Tibial artery (tissue), 4 donors: Measurements from ENCODE around the gene PRKG1.

Experiments used
- DNase-seq, 2 donors: peaks; one replicate each; pipeline ENCODE4 v3.0.0-alpha.2; 2019
- H3K27ac ChIP-seq, 2 donors: fragments of 200-600 bp; sonication (generic) in 1 of 2; 1 replicate in 1 of 2; 2 replicates in 1 of 2; pipeline ENCODE4 v1.5.1; 2018 to 2019; ENCODE audit warnings: mild to moderate bottlenecking in 1 of 2
- H3K27me3 ChIP-seq, 2 donors: fragments of 200-600 bp; sonication (generic) in 1 of 2; one replicate each; pipeline versions ENCODE4 v1.5.1 to v1.6.0; 2016 to 2019
- H3K36me3 ChIP-seq, 3 donors: fragments of 200-600 bp; sonication (generic) in 2 of 3; one replicate each; pipeline ENCODE4 v1.5.1; 2016 to 2019; ENCODE audit warnings: mild to moderate bottlenecking in 2 of 3
- H3K4me1 ChIP-seq, 4 donors: fragments of 200-600 bp; sonication (generic) in 2 of 4; 1 replicate in 3 of 4; 2 replicates in 1 of 4; pipeline ENCODE4 v1.5.1; 2016 to 2019
- H3K4me3 ChIP-seq, 2 donors: fragments of 200-600 bp; sonication (generic) in 1 of 2; 1 replicate in 1 of 2; 2 replicates in 1 of 2; pipeline ENCODE4 v1.5.1; 2018 to 2019; ENCODE audit warnings: mild to moderate bottlenecking in 2 of 2
- H3K9me3 ChIP-seq, 3 donors: fragments of 200-600 bp; sonication (generic) in 1 of 3; one replicate each; pipeline ENCODE4 v1.5.1; 2016 to 2019
- intact Hi-C: fragments of 100-400 bp; cut with DNase I; formaldehyde crosslinking; loops from one replicate; pipeline ENCODE4 v1.15.0; 2023; ENCODE audit warnings: low total_unique reads
- TF ChIP-seq, protein P1 (sequence below), 2 experiments: fragments of 200-600 bp in 1 of 2; fragments of 450-650 bp in 1 of 2; IDR thresholded peaks; one replicate each; pipeline ENCODE4 v1.5.1; 2017 to 2019; ENCODE audit warnings: antibody characterized with exemption in 2 of 2, mild to moderate bottlenecking in 1 of 2, moderate library complexity in 1 of 2

Gene PRKG1

DNA sequence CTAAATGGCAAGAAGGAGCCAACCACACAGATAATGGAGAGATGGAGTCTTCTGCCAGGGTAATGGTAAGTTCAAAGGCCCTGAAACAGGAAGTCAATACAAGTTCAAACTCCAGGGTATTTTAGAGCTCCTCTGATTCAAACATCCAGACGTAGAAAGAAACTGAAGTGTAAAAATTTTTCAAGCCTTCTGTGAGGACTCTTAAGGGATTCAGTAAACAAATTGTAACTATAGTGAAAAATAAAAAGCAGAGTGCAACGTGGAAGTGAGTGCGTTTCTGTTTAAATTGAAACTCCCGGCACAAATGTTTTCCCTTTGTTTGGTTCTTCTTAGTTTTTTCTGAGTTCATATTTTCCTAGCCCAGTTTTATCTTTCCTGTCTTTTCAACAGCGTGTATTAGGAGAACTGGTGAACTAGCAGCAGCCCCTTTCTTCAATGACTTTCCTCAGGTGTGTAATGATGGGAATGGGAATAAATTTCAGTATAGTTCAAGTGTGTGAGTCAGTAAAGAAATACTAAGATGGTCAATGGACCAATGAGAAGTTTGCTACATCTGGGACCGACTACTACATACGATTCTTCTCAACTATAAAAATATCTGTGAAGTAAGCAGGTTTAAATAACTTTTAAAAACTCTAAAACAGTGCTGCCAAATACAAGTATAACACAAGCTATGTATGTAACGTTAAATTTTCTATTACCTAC lies 326.3 kb downstream of the PRKG1 start:
- TF ChIP-seq, protein P1, sequence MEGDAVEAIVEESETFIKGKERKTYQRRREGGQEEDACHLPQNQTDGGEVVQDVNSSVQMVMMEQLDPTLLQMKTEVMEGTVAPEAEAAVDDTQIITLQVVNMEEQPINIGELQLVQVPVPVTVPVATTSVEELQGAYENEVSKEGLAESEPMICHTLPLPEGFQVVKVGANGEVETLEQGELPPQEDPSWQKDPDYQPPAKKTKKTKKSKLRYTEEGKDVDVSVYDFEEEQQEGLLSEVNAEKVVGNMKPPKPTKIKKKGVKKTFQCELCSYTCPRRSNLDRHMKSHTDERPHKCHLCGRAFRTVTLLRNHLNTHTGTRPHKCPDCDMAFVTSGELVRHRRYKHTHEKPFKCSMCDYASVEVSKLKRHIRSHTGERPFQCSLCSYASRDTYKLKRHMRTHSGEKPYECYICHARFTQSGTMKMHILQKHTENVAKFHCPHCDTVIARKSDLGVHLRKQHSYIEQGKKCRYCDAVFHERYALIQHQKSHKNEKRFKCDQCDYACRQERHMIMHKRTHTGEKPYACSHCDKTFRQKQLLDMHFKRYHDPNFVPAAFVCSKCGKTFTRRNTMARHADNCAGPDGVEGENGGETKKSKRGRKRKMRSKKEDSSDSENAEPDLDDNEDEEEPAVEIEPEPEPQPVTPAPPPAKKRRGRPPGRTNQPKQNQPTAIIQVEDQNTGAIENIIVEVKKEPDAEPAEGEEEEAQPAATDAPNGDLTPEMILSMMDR (IDR thresholded peaks at IDR 0.05) = no peak
- Histone ChIP-seq H3K27ac (no peak overlapping the region), H3K4me1 (peaks cover 0 to 75% (median 24%) of the 10 kb centered on the region in 4 donors), H3K36me3 (no peaks in the 10 kb centered on the region), H3K9me3 (no peaks in the 10 kb centered on the region), H3K4me3 (no peak overlapping the region), H3K27me3 (no peaks in the 10 kb centered on the region)
- intact Hi-C loops = no loop called here
- DNase-seq = no peak

DNA sequence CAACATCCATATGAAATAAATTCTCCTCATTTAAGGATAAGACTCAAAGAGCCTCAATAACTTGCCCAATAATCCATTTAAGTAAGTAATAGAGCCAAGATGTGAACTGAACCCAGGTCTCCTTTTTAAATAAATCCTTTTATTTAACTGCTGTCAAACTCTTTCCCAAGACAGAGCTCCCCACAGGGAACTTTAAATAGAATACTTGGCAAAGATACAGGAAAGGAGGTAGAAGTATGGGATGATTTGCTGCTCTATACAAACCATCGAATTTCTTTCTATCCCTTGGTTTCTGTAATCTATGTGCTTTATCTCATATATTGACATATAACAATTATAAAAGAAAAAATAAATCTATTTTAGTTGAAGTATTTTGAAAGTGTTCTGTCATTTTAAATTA lies 329.2 kb downstream of the PRKG1 start:
- Histone ChIP-seq H3K4me3 (no peak overlapping the region), H3K36me3 (no peaks in the 10 kb centered on the region), H3K9me3 (no peaks in the 10 kb centered on the region), H3K4me1 (peaks cover 0 to 64% (median 19%) of the 10 kb centered on the region in 4 donors), H3K27ac (peak overlapping the region; percentile 17 to 44), H3K27me3 (no peaks in the 10 kb centered on the region)
- intact Hi-C loops = no loop called here
- no peak for DNase-seq
- TF ChIP-seq, protein P1 (IDR thresholded peaks at IDR 0.05) = no peak

DNA sequence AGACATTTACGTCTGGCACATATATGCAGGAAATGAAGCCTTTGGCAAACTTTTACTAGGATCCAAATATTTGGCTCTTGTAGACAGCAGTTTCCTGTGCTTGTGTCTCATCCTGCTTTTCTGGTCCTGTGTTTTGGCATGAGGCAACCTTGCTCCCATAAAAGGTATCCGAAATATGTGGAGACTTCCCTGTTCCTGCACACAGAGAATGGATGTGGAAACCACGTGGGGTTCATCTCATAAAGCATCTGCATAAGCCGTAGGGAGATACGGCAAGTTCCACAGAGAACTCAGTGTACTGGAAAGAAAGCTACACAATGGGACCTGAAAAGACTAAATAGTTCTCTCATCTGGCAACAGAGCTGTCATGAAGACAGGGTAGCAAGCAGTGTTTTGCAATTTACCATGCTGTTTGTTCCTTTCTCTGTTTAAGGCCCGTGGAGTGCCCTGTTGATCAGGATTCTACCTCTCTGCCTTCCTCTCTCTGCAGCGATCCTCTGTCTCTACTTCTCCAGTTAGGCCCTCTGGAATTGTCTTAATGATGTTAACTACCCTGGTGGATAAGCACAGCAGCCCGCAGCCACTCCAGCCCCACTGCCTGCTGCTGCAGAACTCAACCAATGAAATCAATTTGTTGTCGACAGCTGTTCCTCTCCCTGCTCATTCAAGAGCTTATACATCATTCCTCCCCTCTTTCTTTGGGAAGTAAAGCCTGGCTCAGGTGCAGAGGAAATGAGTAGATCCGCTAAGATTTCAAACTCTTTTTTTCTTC lies 331.5 kb downstream of the PRKG1 start:
- DNase-seq = no peak
- H3K4me3 ChIP-seq = no peak overlapping the region
- intact Hi-C loops = no loop called here

DNA sequence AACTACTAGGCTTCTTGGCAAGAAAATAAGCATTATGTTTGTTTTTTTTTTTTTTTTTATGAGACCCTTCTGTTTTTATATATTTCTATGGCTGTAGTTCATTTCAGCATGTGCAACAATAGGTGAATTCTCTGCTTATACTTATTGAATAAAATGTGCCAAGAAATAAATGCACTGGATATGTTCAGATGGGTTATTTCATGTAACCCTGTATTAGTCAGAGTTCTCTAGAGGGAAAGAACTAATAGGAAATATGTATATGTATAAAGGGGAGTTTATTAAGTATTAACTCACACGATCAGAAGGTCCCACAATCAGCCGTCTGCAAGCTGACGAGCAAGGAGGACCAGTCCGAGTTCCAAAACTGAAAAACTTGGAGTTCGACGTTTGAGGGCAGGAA lies 332.3 kb downstream of the PRKG1 start:
- H3K4me1 ChIP-seq = peaks cover 0 to 48% (median 17%) of the 10 kb centered on the region in 4 donors
- H3K27ac ChIP-seq = no peak overlapping the region
- H3K4me3 ChIP-seq = no peak overlapping the region
- H3K27me3 ChIP-seq = no peaks in the 10 kb centered on the region
- H3K9me3 ChIP-seq = no peaks in the 10 kb centered on the region
- TF ChIP-seq, protein P1 (IDR thresholded peaks at IDR 0.05) = no peak
- DNase-seq = no peak
- intact Hi-C loops = no loop called here
- no peaks in the 10 kb centered on the region for H3K36me3 ChIP-seq

More for the DNA sequence above, 331.5 kb downstream of the PRKG1 start:
- TF ChIP-seq, protein P1 (IDR thresholded peaks at IDR 0.05) = no peak
- H3K9me3 ChIP-seq = no peaks in the 10 kb centered on the region
- H3K27me3 ChIP-seq = no peaks in the 10 kb centered on the region
- H3K27ac ChIP-seq = peak overlapping the region; percentile 39 to 44
- peaks cover 0 to 55% (median 17%) of the 10 kb centered on the region in 4 donors for H3K4me1 ChIP-seq
- no peaks in the 10 kb centered on the region for H3K36me3 ChIP-seq

DNA sequence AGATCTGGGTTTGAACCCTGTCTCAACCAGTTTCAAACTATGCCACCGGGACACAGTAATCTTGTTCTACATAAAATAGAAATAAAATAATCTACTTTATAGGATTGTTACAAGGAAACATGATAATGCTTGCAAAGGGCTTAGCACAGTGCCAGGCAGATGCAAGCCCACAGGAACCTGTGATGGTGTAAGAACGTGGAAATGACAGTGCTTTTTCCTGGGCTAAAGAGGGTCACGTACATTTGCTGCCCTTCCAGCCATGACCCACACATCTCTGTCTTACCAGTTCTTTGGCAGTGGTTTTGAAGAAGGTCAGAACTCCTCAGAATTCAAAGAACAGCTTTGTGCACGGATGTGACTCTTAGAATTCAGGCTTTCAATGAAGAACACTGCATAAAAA lies 342.2 kb downstream of the PRKG1 start:
- H3K27me3 ChIP-seq = no peaks in the 10 kb centered on the region
- no peak overlapping the region for H3K4me3 ChIP-seq
- H3K27ac ChIP-seq = no peak overlapping the region
- H3K4me1 ChIP-seq = peaks cover 0 to 26% (median 0%) of the 10 kb centered on the region in 4 donors
- DNase-seq = no peak
- no peaks in the 10 kb centered on the region for H3K36me3 ChIP-seq
- TF ChIP-seq, protein P1 (IDR thresholded peaks at IDR 0.05) = no peak
- no peaks in the 10 kb centered on the region for H3K9me3 ChIP-seq
- intact Hi-C loops = no loop called here
